A673 (cell line): Measurements from ENCODE around the gene RPGR. TPM values are rescaled to one million over a fixed set of nuclear protein-coding genes. Genes with fewer than 3 reads are reported as not detected.

Experiments
- BruUV-seq: library from RNA; stranded (reverse); fragments of 400-500 nt; replicated peaks from 2 replicates; lab custom pipeline; 2021; lab: Mats Ljungman, UMichigan
- CTCF ChIA-PET: fragments of 300-600 bp; sonication (Branson Sonifier 250); formaldehyde crosslinking; loops from one replicate; lab custom pipeline; 2022; ENCODE audit warnings: antibody characterized with exemption; lab: Charles Lee
- POLR2A ChIA-PET: fragments of 300-600 bp; sonication (Branson Sonifier 250); formaldehyde crosslinking; loops from one replicate; lab custom pipeline; 2022; ENCODE audit warnings: antibody characterized with exemption; ENCODE audit not compliant: low non-redundant PET; lab: Charles Lee
- DNase-seq: peaks from one replicate; pipeline ENCODE4 v3.0.0-alpha.2; 2015; ENCODE audit warnings: low spot score
- H3K27ac ChIP-seq: fragments of 200-600 bp; sonication (generic); 2 replicates; pipeline ENCODE4 v1.5.1; 2016; ENCODE audit warnings: mixed run types, low read depth, mild to moderate bottlenecking, mixed read lengths, antibody characterized with exemption, low read length; ENCODE audit not compliant: poor library complexity, severe bottlenecking
- H3K27me3 ChIP-seq: fragments of 200-600 bp; sonication (generic); replicated peaks from 2 replicates; pipeline ENCODE4 v1.6.1; 2017; ENCODE audit warnings: mixed run types, low read depth, mild to moderate bottlenecking, mixed read lengths, antibody characterized with exemption, low read length; ENCODE audit not compliant: insufficient read depth, poor library complexity
- H3K36me3 ChIP-seq: fragments of 200-600 bp; sonication (generic); 2 replicates; pipeline ENCODE4 v1.6.1; 2016; ENCODE audit warnings: mixed run types, mild to moderate bottlenecking, mixed read lengths, antibody characterized with exemption, low read length; ENCODE audit not compliant: insufficient read depth, poor library complexity, severe bottlenecking
- H3K4me1 ChIP-seq: fragments of 200-600 bp; sonication (generic); 2 replicates; pipeline ENCODE4 v1.6.1; 2017; ENCODE audit warnings: mixed run types, mild to moderate bottlenecking, mixed read lengths, antibody characterized with exemption, low read length; ENCODE audit not compliant: insufficient read depth, poor library complexity, severe bottlenecking
- H3K4me3 ChIP-seq: fragments of 200-600 bp; sonication (generic); 2 replicates; pipeline ENCODE4 v1.5.1; 2016; ENCODE audit warnings: low read depth, mixed run types, mild to moderate bottlenecking, mixed read lengths, low read length; ENCODE audit not compliant: poor library complexity, severe bottlenecking
- H3K9me3 ChIP-seq: fragments of 200-600 bp; sonication (generic); 2 replicates; pipeline ENCODE4 v1.6.1; 2016; ENCODE audit warnings: mixed run types, low read depth, mild to moderate bottlenecking, mixed read lengths, antibody characterized with exemption, low read length; ENCODE audit not compliant: poor library complexity, severe bottlenecking
- EZH2 ChIP-seq: fragments of 200-600 bp; sonication (generic); IDR thresholded peaks from 2 replicates; pipeline ENCODE4 v1.6.1; 2017; ENCODE audit warnings: borderline replicate concordance, low read depth, mild to moderate bottlenecking, mixed read lengths, antibody characterized with exemption, low read length; ENCODE audit not compliant: poor library complexity, severe bottlenecking
- intact Hi-C: fragments of 100-400 bp; cut with micrococcal nuclease; formaldehyde crosslinking; loops from one replicate; pipeline ENCODE4 v1.10.0; 2022; ENCODE audit not compliant: unreplicated experiment
- total RNA-seq: library from RNA; stranded (reverse); gene quantifications from 2 replicates; pipeline ENCODE4 v1.2.3, GENCODE V29; 2021
- TF ChIP-seq, protein P1 (sequence below): fragments of 300-800, 200-600 bp; sonication (generic); conservative IDR thresholded peaks from 2 replicates; pipeline ENCODE4 v1.5.1; 2017; ENCODE audit warnings: low read depth, mild to moderate bottlenecking, antibody characterized with exemption, low read length, moderate library complexity, mixed read lengths

RPGR gene
- total RNA-seq, 1 experiment from 2014 or later: 15.1 TPM

DNA sequence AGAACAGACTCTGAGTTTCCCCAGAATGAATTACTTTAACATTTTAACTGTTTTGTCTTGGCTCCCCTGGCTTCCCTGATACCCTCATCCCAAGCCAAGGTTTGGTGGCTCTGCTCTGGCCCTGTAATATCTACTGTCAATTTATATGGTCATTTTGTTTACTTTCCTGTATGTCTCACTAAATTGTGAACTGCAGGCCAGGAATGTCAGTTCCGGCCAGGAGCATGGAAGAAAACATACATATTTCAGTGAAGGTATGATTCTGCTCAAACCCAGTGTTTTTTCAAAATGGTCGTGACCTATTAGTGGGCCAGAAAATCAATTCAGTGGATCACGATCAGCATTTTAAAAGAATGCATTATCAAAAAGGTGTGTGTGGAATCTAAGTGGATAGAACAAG, 1.2 kb downstream of the RPGR start:
- CTCF ChIA-PET: interaction anchor here (1.5 kb wide), 1 partner anchor 66 kb away, joined by 7 read pairs; no protein-coding TSS in a partner anchor
- Histone ChIP-seq H3K36me3 (no peaks in the 10 kb centered on the region), H3K9me3 (no peaks in the 10 kb centered on the region), H3K4me1 (no peaks in the 10 kb centered on the region), H3K27me3 (no peaks in the 10 kb centered on the region), H3K4me3 (peak overlapping the region; percentile 73), H3K27ac (no peak overlapping the region)
- intact Hi-C loops: loop anchor here (5.0 kb wide), 1 partner anchor 64 kb away; no protein-coding TSS in a partner anchor
- BruUV-seq: no TSS peak
- DNase-seq: no peak
- POLR2A ChIA-PET: no interaction called here
- no peak for TF ChIP-seq EZH2
- TF ChIP-seq, protein P1, sequence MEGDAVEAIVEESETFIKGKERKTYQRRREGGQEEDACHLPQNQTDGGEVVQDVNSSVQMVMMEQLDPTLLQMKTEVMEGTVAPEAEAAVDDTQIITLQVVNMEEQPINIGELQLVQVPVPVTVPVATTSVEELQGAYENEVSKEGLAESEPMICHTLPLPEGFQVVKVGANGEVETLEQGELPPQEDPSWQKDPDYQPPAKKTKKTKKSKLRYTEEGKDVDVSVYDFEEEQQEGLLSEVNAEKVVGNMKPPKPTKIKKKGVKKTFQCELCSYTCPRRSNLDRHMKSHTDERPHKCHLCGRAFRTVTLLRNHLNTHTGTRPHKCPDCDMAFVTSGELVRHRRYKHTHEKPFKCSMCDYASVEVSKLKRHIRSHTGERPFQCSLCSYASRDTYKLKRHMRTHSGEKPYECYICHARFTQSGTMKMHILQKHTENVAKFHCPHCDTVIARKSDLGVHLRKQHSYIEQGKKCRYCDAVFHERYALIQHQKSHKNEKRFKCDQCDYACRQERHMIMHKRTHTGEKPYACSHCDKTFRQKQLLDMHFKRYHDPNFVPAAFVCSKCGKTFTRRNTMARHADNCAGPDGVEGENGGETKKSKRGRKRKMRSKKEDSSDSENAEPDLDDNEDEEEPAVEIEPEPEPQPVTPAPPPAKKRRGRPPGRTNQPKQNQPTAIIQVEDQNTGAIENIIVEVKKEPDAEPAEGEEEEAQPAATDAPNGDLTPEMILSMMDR: no peak

DNA sequence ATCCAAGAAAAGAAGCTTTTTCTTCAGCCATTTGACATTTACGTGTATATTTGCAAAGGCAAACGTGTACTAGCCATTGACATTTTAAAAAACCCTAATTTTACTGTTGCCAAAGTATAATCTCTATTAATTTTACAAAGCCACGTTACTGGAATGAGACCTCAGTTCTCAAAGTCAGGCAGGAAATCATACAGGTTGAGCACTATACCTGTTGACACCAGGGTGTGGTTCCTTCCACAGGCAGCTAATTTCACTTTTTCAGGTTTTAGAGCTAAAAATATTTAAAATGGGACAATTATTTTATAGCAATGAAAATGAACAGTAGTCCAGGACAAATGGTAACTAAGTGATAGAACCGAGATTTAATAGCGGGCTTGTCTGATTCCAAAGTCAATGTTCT, 6.5 kb downstream of the RPGR start:
- Histone ChIP-seq H3K4me1 (no peaks in the 10 kb centered on the region), H3K27ac (no peak overlapping the region), H3K4me3 (no peak overlapping the region), H3K27me3 (no peaks in the 10 kb centered on the region), H3K36me3 (no peaks in the 10 kb centered on the region), H3K9me3 (no peaks in the 10 kb centered on the region)
- intact Hi-C loops: no loop called here
- TF ChIP-seq EZH2: no peak
- TF ChIP-seq, protein P1: no peak
- ChIA-PET POLR2A (no interaction called here), CTCF (no interaction called here)
- BruUV-seq: no TSS peak
- no peak for DNase-seq

DNA sequence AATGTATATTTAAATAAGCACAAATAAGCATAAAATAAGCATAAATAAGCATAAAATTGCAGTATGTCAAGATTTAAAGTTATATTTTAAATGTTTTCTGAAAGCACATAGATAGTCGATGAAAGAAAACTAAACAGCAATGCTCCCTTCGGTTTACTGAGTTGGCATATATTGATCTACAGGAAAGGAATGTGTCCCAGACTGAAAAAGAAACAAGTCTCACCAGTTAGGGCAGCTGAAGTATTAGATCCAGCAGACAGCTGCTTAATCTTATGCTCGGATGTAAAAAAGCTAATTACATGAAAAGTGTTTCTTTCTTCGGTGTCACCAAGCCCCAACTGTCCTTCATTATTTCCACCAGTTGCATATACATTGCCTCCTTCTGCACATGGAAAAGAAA, 8.7 kb downstream of the RPGR start:
- no TSS peak for BruUV-seq
- no peaks in the 10 kb centered on the region for H3K9me3 ChIP-seq
- intact Hi-C loops: no loop called here
- POLR2A ChIA-PET: no interaction called here
- CTCF ChIA-PET: no interaction called here
- H3K4me3 ChIP-seq: no peak overlapping the region
- H3K4me1 ChIP-seq: no peaks in the 10 kb centered on the region
- no peaks in the 10 kb centered on the region for H3K27me3 ChIP-seq
- no peaks in the 10 kb centered on the region for H3K36me3 ChIP-seq
- no peak for DNase-seq
- no peak for TF ChIP-seq EZH2
- TF ChIP-seq, protein P1: no peak
- H3K27ac ChIP-seq: no peak overlapping the region
